ENCODE data around the gene NAA30. TPM values are rescaled to one million over a fixed set of nuclear protein-coding genes. Genes with fewer than 3 reads are reported as not detected.

NAA30 gene
- total and polyA plus RNA-seq, 2 of the 8 experiments (the other 6 are each of a cell fraction or from before 2014, with no cell fraction given), result 4.2 to 21.9 TPM

DNA sequence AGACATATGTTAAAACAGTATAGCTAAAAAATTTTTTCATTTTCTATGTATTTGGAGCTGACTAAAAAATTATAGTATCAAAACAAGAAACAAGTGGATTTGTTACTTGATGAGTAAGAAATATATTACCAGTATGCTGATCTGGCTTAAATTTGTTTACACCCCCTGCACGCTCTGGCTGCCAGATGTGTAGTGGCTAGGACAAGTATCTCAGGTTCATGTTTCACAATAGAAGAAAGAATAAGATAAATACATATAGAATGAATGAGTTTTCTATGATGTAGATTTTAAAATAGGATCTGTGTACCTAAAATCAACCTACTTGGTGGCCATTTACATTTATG lies 13.1 kb downstream of the NAA30 start:
- peaks cover 2 to 21% (median 7%) of the 10 kb centered on the region in 4 experiments; a peak in 7 of 8 replicates for H3K36me3 ChIP-seq (ENCODE audit: control insufficient read depth in 2 of 4, insufficient read depth in 4 of 4, low read length in 3 of 4)
- no peak overlapping the region for H2BK12ac ChIP-seq (ENCODE audit: low read depth, low read length)
- no peaks in the 10 kb centered on the region; the same call in 1 of the 2 replicates for H3K23me2 ChIP-seq (ENCODE audit: low read depth, low read length)
- no peak overlapping the region for H3K18ac ChIP-seq (ENCODE audit: extremely low read depth, low read length)
- no peak overlapping the region for H3K4me3 ChIP-seq (ENCODE audit: extremely low read depth in 1 of 4, insufficient read depth in 2 of 4, low read depth in 3 of 4, low read length in 4 of 4)
- no peaks in the 10 kb centered on the region for H3K4me1 ChIP-seq (replicated peaks in 1 of 4; ENCODE audit: control insufficient read depth in 3 of 4, insufficient read depth in 4 of 4, low read length in 3 of 4)
- H2AFZ ChIP-seq (ENCODE audit: low read length), result no peak overlapping the region
- WGBS, 2 experiments (ENCODE audit: extremely low coverage in 1 of 2, insufficient coverage in 1 of 2, insufficient read length in 1 of 2, insufficient replicate concordance in 2 of 2, low coverage in 1 of 2, low lambda C conversion rate in 2 of 2, missing lambda C conversion rate in 1 of 2), result 83% methylated on average over 1 of the region's 1 CpG; no CpG with 5 or more reads in 1 of the 2 experiments
- H2BK15ac ChIP-seq (ENCODE audit: low read length), result no peak overlapping the region
- no peak overlapping the region for H2AK5ac ChIP-seq (ENCODE audit: low read depth, low read length)
- POLR2A ChIA-PET (ENCODE audit: partially characterized antibody), result interaction anchor here (0.8 kb wide), 1 partner anchor 13 kb away, joined by 3 read pairs; the partner anchor contains the start of gene NAA30
- no peak overlapping the region for H2BK120ac ChIP-seq (replicated peaks; ENCODE audit: low read depth, low read length)
- no peak overlapping the region for H3K4me2 ChIP-seq (ENCODE audit: insufficient read depth in 1 of 2, low read depth in 2 of 2, low read length in 2 of 2)
- H3K9me3 ChIP-seq (ENCODE audit: insufficient read depth in 2 of 2, low read depth in 1 of 2, low read length in 1 of 2), result no peaks in the 10 kb centered on the region
- H3K79me2 ChIP-seq (ENCODE audit: control insufficient read depth in 1 of 2, insufficient read depth in 2 of 2, low read length in 2 of 2), result peaks cover 0 to 20% of the 10 kb centered on the region in 2 experiments; a peak in 2 of 4 replicates
- CTCF ChIA-PET (ENCODE audit: partially characterized antibody), result interaction anchor here (0.6 to 1.0 kb wide), 2 partner anchors 12 to 79 kb away, joined by 3 read pairs; no protein-coding TSS in a partner anchor
- DNase-seq (ENCODE audit: low read depth in 1 of 2, low spot score in 2 of 2) (no peak), FAIRE-seq (no peak)
- no peak overlapping the region for H4K8ac ChIP-seq (ENCODE audit: extremely low read depth, insufficient read depth, low read length)
- H2BK20ac ChIP-seq (ENCODE audit: low read length), result no peak overlapping the region
- peaks cover 2% of the 10 kb centered on the region; the same call in 1 of the 2 replicates for H3K79me1 ChIP-seq (ENCODE audit: low read depth, low read length)
- peaks cover 0 to 4% of the 10 kb centered on the region in 2 experiments for H4K20me1 ChIP-seq (replicated peaks in 1 of 2; ENCODE audit: control insufficient read depth in 1 of 2, insufficient read depth in 2 of 2, low read length in 2 of 2)
- no peak overlapping the region for H3K14ac ChIP-seq (ENCODE audit: insufficient read length)
- H2BK5ac ChIP-seq (ENCODE audit: low read depth, low read length), result no peak overlapping the region
- H4K5ac ChIP-seq (ENCODE audit: insufficient read length, low read depth, low read length), result no peak overlapping the region
- no peak overlapping the region for H3K56ac ChIP-seq (replicated peaks; ENCODE audit: insufficient read length, low read depth, low read length)
- no peak overlapping the region for H3K4ac ChIP-seq (replicated peaks; ENCODE audit: insufficient read length, low read depth, low read length)
- no peaks in the 10 kb centered on the region for H3K27me3 ChIP-seq (replicated peaks in 1 of 4; ENCODE audit: control insufficient read depth in 3 of 4, extremely low read depth in 1 of 4, insufficient read depth in 3 of 4, low read length in 3 of 4)
- no peak overlapping the region for H3K27ac ChIP-seq (ENCODE audit: low read depth, low read length)
- no peak overlapping the region for H4K91ac ChIP-seq (replicated peaks; ENCODE audit: insufficient read length, low read length)
- no peak for TF ChIP-seq POLR2A (IDR thresholded peaks at IDR 0.05; ENCODE audit: control extremely low read depth in 1 of 2, low read depth in 2 of 2, low read length in 2 of 2)
- no peak for TF ChIP-seq YY1 (IDR thresholded peaks at IDR 0.05; ENCODE audit: low read depth, low read length)
- TF ChIP-seq SIX5 (IDR thresholded peaks at IDR 0.05; ENCODE audit: low read depth, low read length), result no peak
- TF ChIP-seq, protein P1, sequence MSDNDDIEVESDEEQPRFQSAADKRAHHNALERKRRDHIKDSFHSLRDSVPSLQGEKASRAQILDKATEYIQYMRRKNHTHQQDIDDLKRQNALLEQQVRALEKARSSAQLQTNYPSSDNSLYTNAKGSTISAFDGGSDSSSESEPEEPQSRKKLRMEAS (IDR thresholded peaks at IDR 0.05), result no peak
- TF ChIP-seq, protein P2, sequence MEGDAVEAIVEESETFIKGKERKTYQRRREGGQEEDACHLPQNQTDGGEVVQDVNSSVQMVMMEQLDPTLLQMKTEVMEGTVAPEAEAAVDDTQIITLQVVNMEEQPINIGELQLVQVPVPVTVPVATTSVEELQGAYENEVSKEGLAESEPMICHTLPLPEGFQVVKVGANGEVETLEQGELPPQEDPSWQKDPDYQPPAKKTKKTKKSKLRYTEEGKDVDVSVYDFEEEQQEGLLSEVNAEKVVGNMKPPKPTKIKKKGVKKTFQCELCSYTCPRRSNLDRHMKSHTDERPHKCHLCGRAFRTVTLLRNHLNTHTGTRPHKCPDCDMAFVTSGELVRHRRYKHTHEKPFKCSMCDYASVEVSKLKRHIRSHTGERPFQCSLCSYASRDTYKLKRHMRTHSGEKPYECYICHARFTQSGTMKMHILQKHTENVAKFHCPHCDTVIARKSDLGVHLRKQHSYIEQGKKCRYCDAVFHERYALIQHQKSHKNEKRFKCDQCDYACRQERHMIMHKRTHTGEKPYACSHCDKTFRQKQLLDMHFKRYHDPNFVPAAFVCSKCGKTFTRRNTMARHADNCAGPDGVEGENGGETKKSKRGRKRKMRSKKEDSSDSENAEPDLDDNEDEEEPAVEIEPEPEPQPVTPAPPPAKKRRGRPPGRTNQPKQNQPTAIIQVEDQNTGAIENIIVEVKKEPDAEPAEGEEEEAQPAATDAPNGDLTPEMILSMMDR (IDR thresholded peaks at IDR 0.05; ENCODE audit: control extremely low read depth in 1 of 3, insufficient read depth in 1 of 3, low read depth in 1 of 3, low read length in 3 of 3), result no peak
- H3K23ac ChIP-seq (ENCODE audit: insufficient read length), result no peak overlapping the region
- no peak overlapping the region for H3K9ac ChIP-seq (replicated peaks in 1 of 4; ENCODE audit: extremely low read depth in 1 of 4, low read depth in 3 of 4, low read length in 3 of 4)

Measured in H1 (cell line).